ENCODE results near the gene FAM13A.

The FAM13A gene

GRCh38 chr4:89056292-89056952 lies 563 bp downstream of the FAM13A start:
- CTCF ChIA-PET: no interaction called here
- Mint-ChIP-seq H3K27ac (no peak overlapping the region), H3K36me3 (peaks cover 4% of the 10 kb centered on the region), H3K9me3 (peaks cover 7% of the 10 kb centered on the region), H3K4me1 (peaks cover 13% of the 10 kb centered on the region), H3K27me3 (no peaks in the 10 kb centered on the region), H3K4me3 (no peak overlapping the region)
- no peak for DNase-seq

- DNase-seq: no peak
- CTCF ChIA-PET: no interaction called here
- Mint-ChIP-seq H3K9me3 (peaks cover under 1% of the 10 kb centered on the region), H3K4me3 (no peak overlapping the region), H3K4me1 (peaks cover 13% of the 10 kb centered on the region), H3K36me3 (peaks cover under 1% of the 10 kb centered on the region), H3K27me3 (no peaks in the 10 kb centered on the region), H3K27ac (no peak overlapping the region)
Observed at GRCh38 chr4:89055157-89056080, 1.6 kb downstream of the FAM13A start.

- Mint-ChIP-seq H3K36me3 (no peaks in the 10 kb centered on the region), H3K4me3 (no peak overlapping the region), H3K4me1 (peaks cover 13% of the 10 kb centered on the region), H3K9me3 (no peaks in the 10 kb centered on the region), H3K27ac (no peak overlapping the region), H3K27me3 (no peaks in the 10 kb centered on the region)
- CTCF ChIA-PET: no interaction called here
- no peak for DNase-seq
Observed at GRCh38 chr4:89054627-89055026, 2.4 kb downstream of the FAM13A start.

GRCh38 chr4:89049853-89050252 lies 7.1 kb downstream of the FAM13A start:
- no peaks in the 10 kb centered on the region for H3K9me3 Mint-ChIP-seq

GRCh38 chr4:89048906-89049601 lies 7.9 kb downstream of the FAM13A start:
- no peak for DNase-seq
- H3K27ac Mint-ChIP-seq: no peak overlapping the region
- H3K4me1 Mint-ChIP-seq: no peaks in the 10 kb centered on the region
- CTCF ChIA-PET: no interaction called here
- peaks cover 1% of the 10 kb centered on the region for H3K9me3 Mint-ChIP-seq
- no peaks in the 10 kb centered on the region for H3K36me3 Mint-ChIP-seq
- no peaks in the 10 kb centered on the region for H3K27me3 Mint-ChIP-seq
- no peak overlapping the region for H3K4me3 Mint-ChIP-seq

More at GRCh38 chr4:89049853-89050252, 7.1 kb downstream of the FAM13A start:
- H3K27me3 Mint-ChIP-seq: no peaks in the 10 kb centered on the region
- H3K27ac Mint-ChIP-seq: no peak overlapping the region
- CTCF ChIA-PET: no interaction called here
- DNase-seq: no peak
- H3K36me3 Mint-ChIP-seq: no peaks in the 10 kb centered on the region
- H3K4me1 Mint-ChIP-seq: no peaks in the 10 kb centered on the region
- no peak overlapping the region for H3K4me3 Mint-ChIP-seq

- Mint-ChIP-seq H3K9me3 (peaks cover 1% of the 10 kb centered on the region), H3K27ac (no peak overlapping the region), H3K4me1 (no peaks in the 10 kb centered on the region), H3K36me3 (no peaks in the 10 kb centered on the region), H3K4me3 (no peak overlapping the region), H3K27me3 (no peaks in the 10 kb centered on the region)
- CTCF ChIA-PET: no interaction called here
- DNase-seq: no peak
Observed at GRCh38 chr4:89044147-89044900, 12.7 kb downstream of the FAM13A start.

GRCh38 chr4:89042055-89042454 lies 14.9 kb downstream of the FAM13A start:
- no peak for DNase-seq
- CTCF ChIA-PET: no interaction called here
- Mint-ChIP-seq H3K27me3 (no peaks in the 10 kb centered on the region), H3K36me3 (no peaks in the 10 kb centered on the region), H3K4me3 (no peak overlapping the region), H3K9me3 (peaks cover 1% of the 10 kb centered on the region), H3K4me1 (no peaks in the 10 kb centered on the region), H3K27ac (no peak overlapping the region)

- Mint-ChIP-seq H3K9me3 (peaks cover 14% of the 10 kb centered on the region), H3K27ac (no peak overlapping the region), H3K36me3 (peaks cover 3% of the 10 kb centered on the region), H3K4me1 (no peaks in the 10 kb centered on the region), H3K4me3 (no peak overlapping the region), H3K27me3 (no peaks in the 10 kb centered on the region)
- DNase-seq: no peak
- CTCF ChIA-PET: no interaction called here
Observed at GRCh38 chr4:89039730-89040338, 17.2 kb downstream of the FAM13A start.

- no peak for DNase-seq
- Mint-ChIP-seq H3K4me1 (no peaks in the 10 kb centered on the region), H3K4me3 (no peak overlapping the region), H3K27ac (no peak overlapping the region), H3K36me3 (peaks cover 3% of the 10 kb centered on the region), H3K9me3 (peaks cover 14% of the 10 kb centered on the region), H3K27me3 (no peaks in the 10 kb centered on the region)
- CTCF ChIA-PET: interaction anchor here (0.8 kb wide), 1 partner anchor 14 kb away, joined by 3 read pairs; no protein-coding TSS in a partner anchor
Observed at GRCh38 chr4:89036535-89036934, 20.4 kb downstream of the FAM13A start.

GRCh38 chr4:89031272-89031671 lies 25.7 kb downstream of the FAM13A start:
- Mint-ChIP-seq H3K27ac (no peak overlapping the region), H3K9me3 (peaks cover 12% of the 10 kb centered on the region), H3K36me3 (peaks cover 3% of the 10 kb centered on the region), H3K27me3 (no peaks in the 10 kb centered on the region), H3K4me3 (no peak overlapping the region), H3K4me1 (peaks cover 3% of the 10 kb centered on the region)
- DNase-seq: no peak
- CTCF ChIA-PET: interaction anchor here (1.0 kb wide), 1 partner anchor 492 kb away, joined by 4 read pairs; no protein-coding TSS in a partner anchor

- no peak overlapping the region for H3K27ac Mint-ChIP-seq
- H3K4me3 Mint-ChIP-seq: no peak overlapping the region
- no peaks in the 10 kb centered on the region for H3K27me3 Mint-ChIP-seq
- no peaks in the 10 kb centered on the region for H3K9me3 Mint-ChIP-seq
- no peak for DNase-seq
- CTCF ChIA-PET: no interaction called here
- H3K4me1 Mint-ChIP-seq: peaks cover 3% of the 10 kb centered on the region
- no peaks in the 10 kb centered on the region for H3K36me3 Mint-ChIP-seq
Observed at GRCh38 chr4:89029591-89029990, 27.4 kb downstream of the FAM13A start.

GRCh38 chr4:89026542-89026941 lies 30.4 kb downstream of the FAM13A start:
- H3K27me3 Mint-ChIP-seq: no peaks in the 10 kb centered on the region

GRCh38 chr4:89024051-89024675 lies 32.8 kb downstream of the FAM13A start:
- no peak overlapping the region for H3K27ac Mint-ChIP-seq

More at GRCh38 chr4:89026542-89026941, 30.4 kb downstream of the FAM13A start:
- Mint-ChIP-seq H3K9me3 (no peaks in the 10 kb centered on the region), H3K36me3 (no peaks in the 10 kb centered on the region), H3K4me1 (peaks cover 21% of the 10 kb centered on the region), H3K4me3 (no peak overlapping the region), H3K27ac (no peak overlapping the region)
- CTCF ChIA-PET: interaction anchor here (9.2 kb wide), 1 partner anchor 208 kb away, joined by 166 read pairs; no protein-coding TSS in a partner anchor
- no peak for DNase-seq

More at GRCh38 chr4:89024051-89024675, 32.8 kb downstream of the FAM13A start:
- Mint-ChIP-seq H3K36me3 (peaks cover 2% of the 10 kb centered on the region), H3K4me1 (peaks cover 24% of the 10 kb centered on the region), H3K27me3 (no peaks in the 10 kb centered on the region), H3K4me3 (no peak overlapping the region), H3K9me3 (no peaks in the 10 kb centered on the region)
- DNase-seq: peak; percentile 68
- CTCF ChIA-PET: interaction anchor here (0.7 to 9.2 kb wide), 16 partner anchors 15 to 499 kb away, joined by 3 to 166 read pairs (median 4); partner anchors contain the start of gene PYURF
